Body of pancreas (tissue), 4 donors: ENCODE measurements around the gene CUEDC1. TPM values are rescaled to one million over a fixed set of nuclear protein-coding genes. Genes with fewer than 3 reads are reported as not detected.

Experiments
- ATAC-seq: fragments of 150-250 bp; one replicate; pipeline ENCODE4 v1.9.1; 2016
- DNase-seq, 4 donors: peaks; one replicate each; pipeline ENCODE4 v3.0.0-alpha.2; 2019
- H3K27ac ChIP-seq, 4 donors: fragments of 200-600 bp; sonication (generic); 1 replicate in 3 of 4; 2 replicates in 1 of 4; pipeline versions ENCODE4 v1.5.1 to v1.6.1; 2016 to 2019; ENCODE audit warnings: mild to moderate bottlenecking in 1 of 4, mixed read lengths in 1 of 4, moderate library complexity in 1 of 4
- H3K27me3 ChIP-seq, 2 donors: fragments of 200-600 bp; sonication (generic); one replicate each; pipeline ENCODE4 v1.6.0; 2016; ENCODE audit warnings: mild to moderate bottlenecking in 1 of 2
- H3K36me3 ChIP-seq, 2 donors: fragments of 200-600 bp; sonication (generic); replicated peaks in 1 of 2; 2 replicates each; pipeline ENCODE4 v1.5.1; 2016; ENCODE audit warnings: low read depth in 2 of 2; ENCODE audit not compliant: insufficient read depth in 1 of 2
- H3K4me1 ChIP-seq: fragments of 200-600 bp; sonication (generic); one replicate; pipeline ENCODE4 v1.6.0; 2016
- H3K4me3 ChIP-seq, 2 donors: fragments of 200-600 bp; sonication (generic); 1 replicate in 1 of 2; 2 replicates in 1 of 2; pipeline ENCODE4 v1.5.1; 2016 to 2019
- H3K9me3 ChIP-seq, 3 donors: fragments of 200-600 bp; sonication (generic); 1 replicate in 2 of 3; 2 replicates in 1 of 3; pipeline ENCODE4 v1.5.1; 2016
- POLR2A ChIP-seq, 3 donors: fragments of 450-650 bp; IDR thresholded peaks; one replicate each; pipeline ENCODE4 v1.6.1; 2016; ENCODE audit warnings: antibody characterized with exemption in 3 of 3, mild to moderate bottlenecking in 2 of 3
- WGBS, 2 donors: methylation state at CpG; one replicate each; pipeline ENCODE4 v1.1.5; 2017; 5-methylcytosine and 5-hydroxymethylcytosine counted together
- intact Hi-C: fragments of 100-400 bp; cut with DNase I; formaldehyde crosslinking; loops from one replicate; pipeline ENCODE4 v1.15.1; 2023
- total RNA-seq, 2 donors: library from RNA; depleted of rRNA; stranded (reverse); fragments of >200 nt; gene quantifications; one replicate each; pipeline ENCODE4 v1.1.0, GENCODE V29; 2016
- TF ChIP-seq, protein P1 (sequence below), 7 experiments: fragments of 450-650 bp in 4 of 7; fragments of 200-600 bp in 3 of 7; sonication (generic) in 3 of 7; IDR thresholded peaks; one replicate each; pipeline ENCODE4 v1.5.1; 2016 to 2019; ENCODE audit warnings: antibody characterized with exemption in 7 of 7

Gene CUEDC1
- total RNA-seq, 2 donors from 2014 or later = 35.8 to 48.1 TPM

DNA sequence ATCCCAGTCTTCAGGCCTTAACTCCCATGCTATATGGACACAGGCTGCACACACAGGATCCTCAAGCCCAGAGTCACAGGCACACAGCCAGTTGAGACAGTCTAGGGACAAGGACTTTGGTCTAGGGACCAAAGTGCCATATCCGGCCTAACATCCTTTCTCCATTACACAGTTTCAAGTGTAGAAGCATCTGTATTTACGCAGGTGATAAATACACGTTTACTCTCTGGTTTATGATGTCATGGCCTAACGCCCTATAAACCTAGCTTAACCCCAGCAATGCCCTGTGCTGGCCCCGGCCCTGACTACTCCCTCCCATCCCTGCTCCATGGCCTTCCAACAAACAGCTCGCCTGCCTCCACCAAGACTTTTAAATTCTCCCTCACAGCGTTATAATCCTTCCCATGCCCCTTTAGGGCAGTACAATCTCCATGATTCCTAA, 17.1 kb downstream of the CUEDC1 start:
- Histone ChIP-seq H3K4me3 (no peak overlapping the region), H3K4me1 (peaks cover 61% of the 10 kb centered on the region), H3K27ac (peak overlapping the region in 3 of 4 donors; percentile 83 to 86 (median 85)), H3K9me3 (no peaks in the 10 kb centered on the region), H3K27me3 (no peaks in the 10 kb centered on the region), H3K36me3 (no peaks in the 10 kb centered on the region)
- 59 to 63% methylated on average over 7 of the region's 7 CpGs for WGBS, 2 donors
- intact Hi-C loops = no loop called here
- no peak for DNase-seq
- ATAC-seq = no peak
- TF ChIP-seq, protein P1, sequence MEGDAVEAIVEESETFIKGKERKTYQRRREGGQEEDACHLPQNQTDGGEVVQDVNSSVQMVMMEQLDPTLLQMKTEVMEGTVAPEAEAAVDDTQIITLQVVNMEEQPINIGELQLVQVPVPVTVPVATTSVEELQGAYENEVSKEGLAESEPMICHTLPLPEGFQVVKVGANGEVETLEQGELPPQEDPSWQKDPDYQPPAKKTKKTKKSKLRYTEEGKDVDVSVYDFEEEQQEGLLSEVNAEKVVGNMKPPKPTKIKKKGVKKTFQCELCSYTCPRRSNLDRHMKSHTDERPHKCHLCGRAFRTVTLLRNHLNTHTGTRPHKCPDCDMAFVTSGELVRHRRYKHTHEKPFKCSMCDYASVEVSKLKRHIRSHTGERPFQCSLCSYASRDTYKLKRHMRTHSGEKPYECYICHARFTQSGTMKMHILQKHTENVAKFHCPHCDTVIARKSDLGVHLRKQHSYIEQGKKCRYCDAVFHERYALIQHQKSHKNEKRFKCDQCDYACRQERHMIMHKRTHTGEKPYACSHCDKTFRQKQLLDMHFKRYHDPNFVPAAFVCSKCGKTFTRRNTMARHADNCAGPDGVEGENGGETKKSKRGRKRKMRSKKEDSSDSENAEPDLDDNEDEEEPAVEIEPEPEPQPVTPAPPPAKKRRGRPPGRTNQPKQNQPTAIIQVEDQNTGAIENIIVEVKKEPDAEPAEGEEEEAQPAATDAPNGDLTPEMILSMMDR (IDR thresholded peaks at IDR 0.05) = no peak

DNA sequence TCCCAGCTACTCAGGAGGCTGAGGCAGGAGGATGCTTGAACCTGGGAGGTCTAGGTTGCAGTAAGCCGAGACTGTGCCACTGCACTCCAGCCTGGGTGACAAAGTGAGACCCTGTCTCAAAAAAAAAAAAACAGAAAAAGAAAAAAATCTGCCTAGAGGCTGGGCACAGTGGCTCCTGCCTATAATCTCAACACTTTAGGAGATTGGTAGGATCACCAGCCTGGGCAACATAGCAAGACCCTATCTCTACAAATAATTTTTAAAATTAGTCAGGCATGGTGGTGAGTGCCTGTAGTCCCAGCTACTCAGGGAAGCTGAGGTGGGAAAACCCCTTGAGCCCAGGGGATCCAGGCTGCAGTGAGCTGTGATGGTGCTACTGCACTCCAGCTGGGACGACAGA, 17.7 kb downstream of the CUEDC1 start:
- peak overlapping the region in 3 of 4 donors; percentile 83 to 86 (median 85) for H3K27ac ChIP-seq
- peaks cover 61% of the 10 kb centered on the region for H3K4me1 ChIP-seq
- intact Hi-C loops = no loop called here
- H3K27me3 ChIP-seq = no peaks in the 10 kb centered on the region
- no peak overlapping the region for H3K4me3 ChIP-seq
- no peaks in the 10 kb centered on the region for H3K36me3 ChIP-seq
- no peaks in the 10 kb centered on the region for H3K9me3 ChIP-seq
- ATAC-seq (no peak), DNase-seq (no peak)
- 88 to 92% methylated on average over 2 of the region's 2 CpGs for WGBS, 2 donors
- no peak for TF ChIP-seq POLR2A (IDR thresholded peaks at IDR 0.05)
- TF ChIP-seq, protein P1 (IDR thresholded peaks at IDR 0.05) = no peak

DNA sequence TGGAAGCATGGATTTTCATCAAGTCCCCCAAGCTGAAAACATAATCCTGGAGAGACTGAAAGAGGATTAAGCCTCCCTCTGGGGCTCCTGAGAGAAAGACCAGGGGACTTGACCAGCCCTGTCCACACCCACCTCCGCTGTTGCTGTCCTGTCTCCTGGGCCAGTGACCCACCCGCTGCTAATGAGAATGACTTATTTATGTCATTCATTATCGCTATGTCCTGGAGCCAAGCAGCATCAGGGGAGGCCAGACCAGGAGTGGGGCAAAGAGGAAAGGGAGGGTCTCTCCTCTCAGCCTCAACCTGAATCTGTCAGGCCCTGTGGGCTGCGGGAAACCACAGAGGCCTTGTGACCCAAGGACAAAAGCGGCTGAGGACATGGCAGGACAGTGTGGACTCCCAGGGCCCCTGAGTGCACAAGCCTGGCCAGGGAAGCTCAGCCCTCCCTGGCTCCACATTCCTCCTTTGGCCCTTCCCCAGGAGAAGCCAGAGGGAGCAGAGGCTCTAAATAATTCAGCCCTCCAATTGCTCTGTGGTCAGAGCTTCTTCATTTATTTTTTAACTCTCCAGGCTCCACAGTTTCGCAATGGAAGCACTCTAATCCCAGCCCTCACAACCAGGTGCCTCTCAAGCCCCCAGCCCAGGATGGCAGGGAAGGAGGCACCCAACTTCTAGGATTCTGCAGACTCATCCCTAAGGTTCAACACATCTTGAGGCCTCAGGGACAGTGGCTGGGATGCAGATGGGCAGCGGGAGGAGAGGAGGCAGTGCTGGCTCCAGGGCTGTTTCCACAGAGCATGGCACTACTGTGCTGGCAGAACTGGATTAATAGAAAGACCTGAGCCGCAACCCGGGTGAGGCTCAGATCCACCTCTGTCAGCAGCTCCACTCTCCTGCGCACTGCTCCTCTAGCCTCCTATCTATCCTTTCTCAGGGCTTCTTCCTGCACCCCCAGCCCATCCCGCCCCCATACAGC, 19.1 kb downstream of the CUEDC1 start:
- intact Hi-C loops = no loop called here
- no peak for TF ChIP-seq POLR2A (IDR thresholded peaks at IDR 0.05)
- TF ChIP-seq, protein P1 (IDR thresholded peaks at IDR 0.05) = no peak
- H3K27ac ChIP-seq = peak overlapping the region; percentile 78 to 86 (median 84)
- H3K4me3 ChIP-seq = no peak overlapping the region
- ATAC-seq (peak; percentile 51), DNase-seq (peak in 3 of 4 donors; percentile 36 to 53 (median 46))
- no peaks in the 10 kb centered on the region for H3K27me3 ChIP-seq
- H3K4me1 ChIP-seq = peaks cover 51% of the 10 kb centered on the region
- WGBS, 2 donors = 69 to 79% methylated on average over 10 to 11 of the region's 11 CpGs
- H3K9me3 ChIP-seq = no peaks in the 10 kb centered on the region
- H3K36me3 ChIP-seq = no peaks in the 10 kb centered on the region

DNA sequence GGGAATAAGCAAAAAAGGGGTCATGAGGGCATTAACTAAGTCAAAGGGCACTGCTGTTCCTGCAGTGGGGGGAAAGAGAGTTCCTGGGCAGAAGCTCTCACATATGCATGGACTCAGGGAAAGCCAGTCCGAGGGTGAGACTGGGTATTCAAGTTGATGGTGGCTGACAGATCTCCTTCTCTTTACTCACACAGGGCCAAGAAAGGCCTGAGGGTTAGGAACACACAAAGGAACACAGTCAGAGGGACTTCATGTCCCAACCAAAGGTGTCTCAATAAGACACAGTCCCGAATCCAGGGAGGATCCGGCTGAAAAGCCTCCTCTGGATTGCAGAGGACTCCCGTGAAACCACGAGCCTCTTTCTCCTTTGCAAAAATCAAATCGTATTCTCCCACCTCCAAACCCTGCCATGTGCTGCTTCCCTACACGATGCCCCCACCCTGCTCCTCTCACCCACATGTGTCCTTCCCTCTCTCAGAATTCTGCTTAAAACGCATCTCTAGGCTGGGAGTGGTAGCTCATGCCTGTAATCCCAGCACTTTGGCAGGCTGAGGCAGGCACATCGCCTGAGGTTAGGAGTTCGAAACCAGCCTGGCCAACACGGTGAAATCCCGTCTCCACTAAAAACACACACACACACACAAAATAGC, 23.6 kb downstream of the CUEDC1 start:
- Histone ChIP-seq H3K4me1 (peaks cover 35% of the 10 kb centered on the region), H3K4me3 (no peak overlapping the region), H3K9me3 (no peaks in the 10 kb centered on the region), H3K27ac (no peak overlapping the region), H3K27me3 (no peaks in the 10 kb centered on the region), H3K36me3 (no peaks in the 10 kb centered on the region)
- WGBS, 2 donors = 86 to 90% methylated on average over 12 of the region's 12 CpGs
- no peak for TF ChIP-seq POLR2A (IDR thresholded peaks at IDR 0.05)
- TF ChIP-seq, protein P1 (IDR thresholded peaks at IDR 0.05) = no peak
- intact Hi-C loops = no loop called here
- DNase-seq (no peak), ATAC-seq (no peak)
